Liver (tissue), 9 donors: ENCODE data around the gene MICAL3. TPM values are rescaled to one million over a fixed set of nuclear protein-coding genes. Genes with fewer than 3 reads are reported as not detected.
A peak's percentile ranks its signal among the peaks of the same experiment; 100 is the strongest.

Experiments
- DNase-seq: peaks from one replicate; pipeline ENCODE4 v3.0.0-alpha.2; 2017; ENCODE audit warnings: low spot score
- H3K27ac ChIP-seq, 2 donors: one replicate each; pipeline ENCODE4 v1.7.0; 2013; ENCODE audit warnings: inconsistent platforms in 2 of 2, low read length in 2 of 2, control low read depth in 1 of 2, low read depth in 1 of 2, mild to moderate bottlenecking in 1 of 2
- H3K27me3 ChIP-seq, 4 donors: one replicate each; pipeline versions ENCODE4 v1.6.1 to v1.7.0; 2013; ENCODE audit warnings: low read length in 3 of 4, inconsistent platforms in 1 of 4, mild to moderate bottlenecking in 1 of 4, moderate library complexity in 1 of 4; ENCODE audit not compliant: control insufficient read depth in 4 of 4, insufficient read depth in 4 of 4
- H3K36me3 ChIP-seq, 4 donors: one replicate each; pipeline versions ENCODE4 v1.6.1 to v1.7.0; 2013; ENCODE audit warnings: low read length in 3 of 4, mild to moderate bottlenecking in 3 of 4, low read depth in 1 of 4, moderate library complexity in 1 of 4; ENCODE audit not compliant: control insufficient read depth in 4 of 4, insufficient read depth in 3 of 4
- H3K4me1 ChIP-seq, 4 donors: one replicate each; pipeline versions ENCODE4 v1.6.1 to v1.7.0; 2013; ENCODE audit warnings: low read length in 3 of 4, mild to moderate bottlenecking in 3 of 4, moderate library complexity in 1 of 4; ENCODE audit not compliant: control insufficient read depth in 4 of 4, insufficient read depth in 4 of 4
- H3K4me3 ChIP-seq, 3 donors: one replicate each; pipeline versions ENCODE4 v1.6.1 to v1.7.0; 2013; ENCODE audit warnings: low read length in 3 of 3, control low read depth in 1 of 3, low read depth in 1 of 3, mild to moderate bottlenecking in 1 of 3
- H3K9ac ChIP-seq, 2 donors: one replicate each; pipeline ENCODE4 v1.7.0; 2013; ENCODE audit warnings: low read length in 2 of 2, mild to moderate bottlenecking in 2 of 2, moderate library complexity in 2 of 2, control low read depth in 1 of 2, low read depth in 1 of 2
- H3K9me3 ChIP-seq, 4 donors: one replicate each; pipeline versions ENCODE4 v1.6.1 to v1.7.0; 2013; ENCODE audit warnings: low read length in 3 of 4; ENCODE audit not compliant: control insufficient read depth in 4 of 4
- EGR1 ChIP-seq, 2 donors: IDR thresholded peaks; 2 replicates each; pipeline ENCODE4 v1.6.1; 2016 to 2018; ENCODE audit warnings: antibody characterized with exemption in 2 of 2, low read depth in 2 of 2
- FOXA1 ChIP-seq: IDR thresholded peaks from 2 replicates; pipeline ENCODE4 v1.6.1; 2016; ENCODE audit warnings: antibody characterized with exemption
- FOXA2 ChIP-seq: IDR thresholded peaks from 2 replicates; pipeline ENCODE4 v1.6.1; 2016; ENCODE audit warnings: antibody characterized with exemption
- GABPA ChIP-seq, 2 donors: IDR thresholded peaks in 1 of 2; conservative IDR thresholded peaks in 1 of 2; 2 replicates each; pipeline ENCODE4 v1.6.1; 2016; ENCODE audit warnings: antibody characterized with exemption in 2 of 2, mild to moderate bottlenecking in 1 of 2, moderate library complexity in 1 of 2
- HNF4A ChIP-seq, 2 donors: conservative IDR thresholded peaks; 2 replicates each; pipeline ENCODE4 v1.6.1; 2016; ENCODE audit warnings: antibody characterized with exemption in 2 of 2, mild to moderate bottlenecking in 2 of 2
- HNF4G ChIP-seq: IDR thresholded peaks from 2 replicates; pipeline ENCODE4 v1.6.1; 2016; ENCODE audit warnings: antibody characterized with exemption
- JUND ChIP-seq, 2 donors: IDR thresholded peaks; 2 replicates each; pipeline ENCODE4 v1.6.1; 2016; ENCODE audit warnings: antibody characterized with exemption in 2 of 2
- NR2F2 ChIP-seq: IDR thresholded peaks from 2 replicates; pipeline ENCODE4 v1.6.1; 2016; ENCODE audit warnings: antibody characterized with exemption
- RAD21 ChIP-seq, 2 donors: IDR thresholded peaks; 2 replicates each; pipeline ENCODE4 v1.6.1; 2016; ENCODE audit warnings: antibody characterized with exemption in 2 of 2, mild to moderate bottlenecking in 2 of 2
- REST ChIP-seq: IDR thresholded peaks from 2 replicates; pipeline ENCODE4 v1.6.1; 2016; ENCODE audit warnings: antibody characterized with exemption, mild to moderate bottlenecking
- RXRA ChIP-seq, 2 donors: IDR thresholded peaks; 2 replicates each; pipeline ENCODE4 v1.6.1; 2017 to 2018; ENCODE audit warnings: antibody characterized with exemption in 2 of 2, mild to moderate bottlenecking in 1 of 2
- SP1 ChIP-seq: IDR thresholded peaks from 2 replicates; pipeline ENCODE4 v1.6.1; 2018; ENCODE audit warnings: antibody characterized with exemption, mild to moderate bottlenecking
- TAF1 ChIP-seq: conservative IDR thresholded peaks from 2 replicates; pipeline ENCODE4 v1.6.1; 2016; ENCODE audit warnings: antibody characterized with exemption, mild to moderate bottlenecking
- YY1 ChIP-seq: IDR thresholded peaks from 2 replicates; pipeline ENCODE4 v1.6.1; 2016; ENCODE audit warnings: antibody characterized with exemption, mild to moderate bottlenecking
- WGBS: extraction: QIAGEN DNeasy Blood & Tissue Kit; methylation state at CpG from one replicate; pipeline ENCODE4 v1.1.7; 2013; 5-methylcytosine and 5-hydroxymethylcytosine counted together
- polyA plus RNA-seq, 2 donors: library from polyadenylated mRNA; stranded (reverse) in 1 of 2; unstranded in 1 of 2; fragments of 200-250 nt in 1 of 2; fragments of >200 nt in 1 of 2; fragmentation: Nextera tagmentation in 1 of 2; extraction: Ambion mirVana in 1 of 2; gene quantifications; one replicate each; pipeline versions ENCODE4 v1.2.1 to v1.2.3, GENCODE V29; 2013 to 2015
- total RNA-seq, 2 donors: library from RNA; depleted of rRNA; stranded (reverse); fragments of >200 nt; gene quantifications; one replicate each; pipeline ENCODE4 v1.2.3, GENCODE V29; 2014
- TF ChIP-seq, protein P1 (sequence below): IDR thresholded peaks from 2 replicates; pipeline ENCODE4 v1.6.1; 2016; ENCODE audit warnings: antibody characterized with exemption
- TF ChIP-seq, protein P2 (sequence below): IDR thresholded peaks from 2 replicates; pipeline ENCODE4 v1.6.1; 2016; ENCODE audit warnings: antibody characterized with exemption
- TF ChIP-seq, protein P3 (sequence below): IDR thresholded peaks from 2 replicates; pipeline ENCODE4 v1.6.1; 2016; ENCODE audit warnings: antibody characterized with exemption
- donor health status: healthy.
- donor health status: healthy.
- donor health status: healthy.
- donor health status: healthy.
- donor health status: healthy.

MICAL3 gene
- total and polyA plus RNA-seq, 4 donors = 6.4 to 38.4 (median 23.4) TPM

GRCh38 chr22:17855572-17856290 is 168.6 kb downstream of the MICAL3 start (continued):
- TF ChIP-seq, protein P1, sequence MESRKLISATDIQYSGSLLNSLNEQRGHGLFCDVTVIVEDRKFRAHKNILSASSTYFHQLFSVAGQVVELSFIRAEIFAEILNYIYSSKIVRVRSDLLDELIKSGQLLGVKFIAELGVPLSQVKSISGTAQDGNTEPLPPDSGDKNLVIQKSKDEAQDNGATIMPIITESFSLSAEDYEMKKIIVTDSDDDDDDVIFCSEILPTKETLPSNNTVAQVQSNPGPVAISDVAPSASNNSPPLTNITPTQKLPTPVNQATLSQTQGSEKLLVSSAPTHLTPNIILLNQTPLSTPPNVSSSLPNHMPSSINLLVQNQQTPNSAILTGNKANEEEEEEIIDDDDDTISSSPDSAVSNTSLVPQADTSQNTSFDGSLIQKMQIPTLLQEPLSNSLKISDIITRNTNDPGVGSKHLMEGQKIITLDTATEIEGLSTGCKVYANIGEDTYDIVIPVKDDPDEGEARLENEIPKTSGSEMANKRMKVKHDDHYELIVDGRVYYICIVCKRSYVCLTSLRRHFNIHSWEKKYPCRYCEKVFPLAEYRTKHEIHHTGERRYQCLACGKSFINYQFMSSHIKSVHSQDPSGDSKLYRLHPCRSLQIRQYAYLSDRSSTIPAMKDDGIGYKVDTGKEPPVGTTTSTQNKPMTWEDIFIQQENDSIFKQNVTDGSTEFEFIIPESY = no peak
- no peak for TF ChIP-seq RAD21 (IDR thresholded peaks at IDR 0.05)

DNA sequence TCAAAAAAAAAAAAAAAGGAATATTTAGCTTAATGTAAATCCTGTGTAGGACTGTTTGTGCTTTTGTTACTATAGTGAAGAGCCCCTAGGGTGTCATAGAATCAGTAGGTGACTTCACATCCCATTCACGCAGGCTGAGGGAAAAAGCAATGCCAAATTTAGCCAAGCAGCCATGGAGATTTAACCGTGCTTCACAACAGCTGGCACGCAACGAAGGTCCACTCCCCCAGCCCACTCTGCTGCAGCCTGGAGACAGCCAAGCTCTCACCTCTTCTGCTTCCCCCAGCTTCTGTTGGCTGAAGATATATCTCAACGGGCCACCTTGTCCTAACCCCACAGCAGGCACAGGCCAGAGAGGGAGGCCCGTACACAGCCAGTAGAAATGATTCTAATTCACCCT is 171.3 kb downstream of the MICAL3 start:
- Histone ChIP-seq H3K9me3 (no peaks in the 10 kb centered on the region), H3K36me3 (no peaks in the 10 kb centered on the region), H3K9ac (no peak overlapping the region), H3K4me3 (no peak overlapping the region), H3K4me1 (peaks cover 4 to 16% (median 12%) of the 10 kb centered on the region in 4 donors), H3K27ac (no peak overlapping the region), H3K27me3 (no peaks in the 10 kb centered on the region)
- WGBS = 94% methylated on average over 6 of the region's 6 CpGs
- DNase-seq = no peak
- TF ChIP-seq REST (no peak), HNF4G (no peak), RXRA (IDR thresholded peaks at IDR 0.05) (no peak)

- no peak overlapping the region for H3K9ac ChIP-seq
- peaks cover 4 to 12% (median 6%) of the 10 kb centered on the region in 4 donors for H3K4me1 ChIP-seq
- peak overlapping the region; percentile 6 to 41 for H3K27ac ChIP-seq
- H3K9me3 ChIP-seq = no peaks in the 10 kb centered on the region
- no peaks in the 10 kb centered on the region for H3K36me3 ChIP-seq
- H3K27me3 ChIP-seq = no peaks in the 10 kb centered on the region
- H3K4me3 ChIP-seq = no peak overlapping the region
- no peak for DNase-seq
- 53% methylated on average over 14 of the region's 14 CpGs for WGBS
- TF ChIP-seq RAD21 (IDR thresholded peaks at IDR 0.05) = peak in 1 of 2 donors; percentile 9
- TF ChIP-seq YY1 = peak; percentile 41
- peak; percentile 19 for TF ChIP-seq FOXA2
- TF ChIP-seq, protein P2, sequence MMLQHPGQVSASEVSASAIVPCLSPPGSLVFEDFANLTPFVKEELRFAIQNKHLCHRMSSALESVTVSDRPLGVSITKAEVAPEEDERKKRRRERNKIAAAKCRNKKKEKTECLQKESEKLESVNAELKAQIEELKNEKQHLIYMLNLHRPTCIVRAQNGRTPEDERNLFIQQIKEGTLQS = no peak
- peak in 1 of 2 donors; percentile 56 for TF ChIP-seq GABPA (IDR thresholded peaks at IDR 0.05 in 1 of 2, conservative IDR thresholded peaks at IDR 0.05 in 1 of 2)
- TF ChIP-seq FOXA1 = no peak
- peak; percentile 57 for TF ChIP-seq SP1
- TF ChIP-seq TAF1 = no peak
- TF ChIP-seq EGR1 (IDR thresholded peaks at IDR 0.05; ENCODE audit: low read depth in 2 of 2) = no peak
- TF ChIP-seq NR2F2 = no peak
- TF ChIP-seq RXRA (IDR thresholded peaks at IDR 0.05) = peak; percentile 85 to 95
- TF ChIP-seq, protein P1 = no peak
- TF ChIP-seq REST = peak; percentile 67
- TF ChIP-seq HNF4G = no peak
- peak; percentile 75 to 89 for TF ChIP-seq HNF4A (conservative IDR thresholded peaks at IDR 0.05)
- peak in 1 of 2 donors; percentile 66 for TF ChIP-seq JUND (IDR thresholded peaks at IDR 0.05)
- TF ChIP-seq, protein P3, sequence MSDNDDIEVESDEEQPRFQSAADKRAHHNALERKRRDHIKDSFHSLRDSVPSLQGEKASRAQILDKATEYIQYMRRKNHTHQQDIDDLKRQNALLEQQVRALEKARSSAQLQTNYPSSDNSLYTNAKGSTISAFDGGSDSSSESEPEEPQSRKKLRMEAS = peak; percentile 99
Measured at GRCh38 chr22:17851759-17852158, 172.6 kb downstream of the MICAL3 start.
